Head of caudate nucleus (tissue), 42 donors: ENCODE results near the gene CIB4.
"Not testable (repeated sequence)": the region's sequence is repeated elsewhere in the genome, so short reads cannot be mapped to it uniquely, and the experiment has no call there.

ENCODE experiments used
- DNase-seq, 42 donors: peaks; one replicate each; pipeline versions ENCODE4 v3.0.0 to v3.0.0-alpha.2; 2020 to 2021; ENCODE audit warnings: mixed read lengths in 7 of 42
- intact Hi-C: fragments of 100-400 bp; cut with DNase I; formaldehyde crosslinking; loops from one replicate; pipeline ENCODE4 v1.15.0; 2022

CIB4 gene

DNA sequence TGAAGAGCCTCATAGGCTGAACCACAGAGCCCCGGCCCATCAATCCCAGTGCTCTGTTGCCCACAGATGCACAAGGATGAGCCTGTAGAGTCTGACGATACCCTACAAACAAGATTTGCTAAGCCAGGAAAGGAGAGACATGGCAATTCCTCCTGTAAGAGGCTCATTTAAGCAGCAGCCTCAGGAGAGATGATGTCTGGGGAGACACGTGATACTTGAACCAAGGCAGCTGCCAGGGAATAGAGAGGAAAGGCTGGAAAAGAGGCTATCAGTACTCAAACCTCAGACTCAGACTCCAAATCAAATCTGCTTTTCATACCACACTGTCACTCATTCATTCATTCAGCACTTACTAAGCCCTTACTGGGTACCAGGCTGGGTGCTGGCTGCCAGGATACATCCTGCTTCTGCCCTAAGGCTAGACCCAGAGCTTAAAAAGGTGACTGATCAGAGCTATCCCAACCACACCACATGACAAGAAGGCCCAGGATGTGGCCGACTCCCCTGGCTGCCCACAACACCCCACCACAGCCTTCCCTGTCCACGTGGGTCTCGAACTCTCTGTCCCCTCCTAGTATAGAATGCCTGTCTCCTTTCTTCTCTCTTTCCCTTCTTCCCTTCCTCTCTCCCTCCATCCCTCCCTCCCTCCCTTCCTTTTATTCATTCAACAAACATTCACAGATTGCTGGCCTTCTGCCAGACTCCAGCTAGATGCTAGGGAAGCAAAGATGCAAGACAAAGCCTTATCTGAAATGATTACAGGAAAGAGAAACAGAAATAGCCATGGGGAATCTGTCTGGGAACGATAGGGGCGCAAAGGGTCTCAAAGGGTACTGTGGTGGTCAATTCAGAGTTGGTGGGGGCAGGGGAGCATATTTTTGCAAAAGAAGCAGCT, 27.9 kb upstream of the CIB4 start:
- peak in 3 of 42 donors; percentile 9 to 17 (median 14) for DNase-seq
- intact Hi-C loops = no loop called here

DNA sequence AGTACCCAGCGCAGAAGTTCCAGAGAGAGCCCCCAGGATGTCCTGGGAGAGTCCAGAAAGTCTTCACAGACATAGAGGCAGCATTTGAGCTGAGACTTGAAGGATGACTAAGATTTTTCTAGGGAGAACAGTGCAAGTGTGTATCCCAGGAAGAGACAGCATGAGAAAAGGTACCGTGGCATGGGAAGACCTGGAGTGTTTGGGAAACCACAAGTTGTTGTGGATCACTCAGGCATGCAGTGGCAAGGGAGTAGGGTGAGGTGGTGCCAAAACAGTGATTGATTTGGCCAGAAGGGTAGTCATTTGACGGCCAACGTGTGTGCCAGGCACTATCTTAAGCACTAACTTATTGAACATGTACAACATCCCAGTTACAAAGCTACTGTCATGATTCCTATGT, 26.9 kb upstream of the CIB4 start:
- intact Hi-C loops = no loop called here
- peak in 2 of 42 donors; percentile 1 to 8 for DNase-seq

DNA sequence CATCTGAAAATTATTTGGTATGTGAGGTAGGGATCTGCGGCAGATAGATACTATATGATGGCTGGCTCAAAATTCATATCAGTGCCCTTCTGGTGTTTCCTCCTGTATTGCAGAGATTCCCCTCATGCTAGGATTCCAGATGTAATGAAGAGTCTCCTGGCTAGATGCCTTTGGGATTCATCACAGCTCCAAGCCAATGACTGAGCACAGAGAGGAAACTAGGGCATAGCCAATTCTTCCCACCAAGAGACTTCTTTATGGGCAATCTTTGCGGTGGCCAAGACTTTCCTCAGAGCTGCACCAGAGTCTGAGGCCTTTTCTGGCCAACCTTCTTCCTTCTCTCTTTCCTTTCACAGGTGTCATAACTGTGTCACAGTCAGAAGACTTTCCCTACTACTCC, 25.5 kb upstream of the CIB4 start:
- intact Hi-C loops = no loop called here
- no peak for DNase-seq

DNA sequence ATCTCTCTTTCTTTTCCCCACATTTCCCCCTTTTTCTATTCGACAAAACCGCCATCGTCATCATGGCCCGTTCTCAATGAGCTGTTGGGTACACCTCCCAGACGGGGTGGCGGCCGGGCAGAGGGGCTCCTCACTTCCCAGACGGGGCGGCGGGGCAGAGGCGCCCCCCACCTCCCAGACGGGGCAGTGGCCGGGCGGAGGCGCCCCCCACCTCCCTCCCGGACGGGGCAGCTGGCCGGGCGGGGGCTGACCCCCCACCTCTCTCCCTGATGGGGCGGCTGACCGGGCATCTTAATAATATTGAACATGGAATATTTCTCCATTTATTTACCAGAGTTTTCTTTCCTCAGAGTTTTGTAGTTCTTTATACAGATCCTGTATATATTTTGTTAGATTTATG, 24.1 kb upstream of the CIB4 start:
- DNase-seq = not testable (repeated sequence)

DNA sequence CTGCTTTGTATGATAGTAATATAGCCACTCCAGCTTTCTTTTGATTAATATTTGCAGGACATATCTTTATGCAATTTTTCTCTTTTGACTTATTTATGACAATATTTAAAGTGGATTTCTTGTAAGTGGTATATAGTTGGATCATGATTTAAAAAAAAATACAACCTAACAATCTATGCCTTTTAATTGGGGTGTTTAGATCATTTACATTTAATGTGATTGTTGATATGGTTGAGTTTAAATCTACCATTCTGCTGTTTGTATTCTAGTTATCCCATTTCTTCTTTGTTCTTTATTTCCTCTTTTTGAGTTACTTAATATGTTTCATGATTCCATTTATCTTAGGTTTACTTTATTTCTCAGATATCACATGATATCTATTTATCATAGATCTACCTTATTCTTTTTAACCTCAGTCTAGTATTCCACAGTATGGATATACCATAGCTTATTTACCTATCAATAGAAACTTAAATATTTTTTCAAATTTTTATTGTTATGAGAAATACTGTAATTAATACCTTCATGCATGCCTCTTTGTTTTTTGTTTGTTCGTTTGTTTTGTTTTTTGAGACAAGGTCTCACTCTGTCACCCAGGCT, 19.3 kb upstream of the CIB4 start:
- DNase-seq = no peak
- intact Hi-C loops = no loop called here

More for the DNA sequence above, 24.1 kb upstream of the CIB4 start:
- intact Hi-C loops = not testable (repeated sequence)

DNA sequence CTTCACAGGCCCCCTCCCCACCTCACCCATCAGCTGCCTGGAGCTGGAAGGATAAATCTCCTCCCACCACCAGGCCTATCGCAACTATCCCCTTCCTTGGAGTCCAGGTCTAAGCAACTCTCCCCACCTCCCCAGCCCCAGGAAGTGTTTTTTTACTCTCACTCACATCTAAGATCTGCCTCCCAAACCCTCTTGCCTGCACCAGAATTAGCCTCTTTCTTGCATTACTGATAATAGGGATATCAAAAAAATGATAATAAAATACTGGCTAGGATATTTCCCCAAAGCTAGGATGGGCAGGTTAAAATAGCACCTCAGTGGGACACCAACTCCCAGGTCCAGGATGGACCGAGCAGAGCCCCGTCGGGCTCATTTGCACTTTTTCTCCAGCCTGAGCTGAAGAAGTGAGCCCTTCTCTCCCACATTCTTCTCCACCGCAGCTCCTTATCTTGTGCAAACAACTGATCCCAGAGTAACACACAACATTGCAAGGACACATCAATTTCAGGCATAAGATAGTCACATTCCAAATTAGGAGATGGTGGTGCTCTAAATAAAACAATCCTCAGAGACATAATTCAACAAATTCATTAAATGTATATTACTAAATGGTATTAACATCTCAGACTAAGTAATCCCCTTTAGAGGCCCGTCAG, 17.7 kb upstream of the CIB4 start:
- intact Hi-C loops = no loop called here
- DNase-seq = no peak

DNA sequence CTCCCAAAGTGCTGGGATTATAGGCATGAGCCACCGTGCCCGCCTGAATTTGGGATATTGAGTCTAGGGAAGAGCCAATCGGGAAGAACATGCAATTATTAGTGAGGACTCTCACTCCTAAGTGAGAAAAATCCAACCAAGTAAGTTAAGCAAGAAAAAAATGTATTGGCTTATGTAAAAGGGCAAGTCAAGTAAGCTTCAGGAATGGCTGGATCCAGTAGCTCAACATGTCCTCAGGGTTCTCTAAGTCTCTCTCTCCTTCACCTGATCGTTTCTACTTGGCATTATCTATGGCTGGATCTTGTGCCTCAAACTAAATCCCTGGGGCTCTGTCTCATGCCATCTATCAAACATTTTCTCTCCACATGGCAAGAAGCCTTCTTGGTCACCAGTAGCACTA, 16.1 kb upstream of the CIB4 start:
- DNase-seq = peak in 1 of 42 donors; percentile 2
- intact Hi-C loops = no loop called here

DNA sequence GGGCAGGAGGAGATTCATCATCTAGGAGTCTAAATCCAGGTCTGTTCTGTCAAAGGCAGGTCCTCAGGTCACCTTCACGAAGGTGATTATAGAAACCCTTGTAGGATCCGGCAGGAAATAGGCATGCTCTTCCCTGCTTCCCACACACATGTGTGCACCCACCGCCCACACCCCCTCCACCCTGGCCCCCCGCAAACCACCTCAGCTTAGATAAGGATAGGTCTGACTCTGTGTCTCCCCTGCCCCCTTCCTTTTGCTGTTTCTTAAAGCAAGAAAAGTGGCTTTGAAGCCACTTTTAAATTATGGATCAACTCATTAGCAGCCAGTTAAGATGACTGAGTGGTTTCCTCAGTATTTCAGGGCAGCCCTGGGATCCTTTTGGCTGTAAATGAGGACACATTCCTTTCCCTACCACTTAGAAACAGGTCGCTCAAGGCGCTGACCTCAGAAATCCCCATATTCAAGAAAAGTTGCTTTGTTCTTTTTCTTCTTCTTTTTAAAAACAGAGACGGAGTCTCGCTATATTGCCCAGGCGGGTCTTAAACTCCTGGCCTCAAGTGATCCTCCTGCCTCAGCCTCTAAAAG, 14.5 kb upstream of the CIB4 start:
- intact Hi-C loops = no loop called here
- DNase-seq = peak in 1 of 42 donors; percentile 3

DNA sequence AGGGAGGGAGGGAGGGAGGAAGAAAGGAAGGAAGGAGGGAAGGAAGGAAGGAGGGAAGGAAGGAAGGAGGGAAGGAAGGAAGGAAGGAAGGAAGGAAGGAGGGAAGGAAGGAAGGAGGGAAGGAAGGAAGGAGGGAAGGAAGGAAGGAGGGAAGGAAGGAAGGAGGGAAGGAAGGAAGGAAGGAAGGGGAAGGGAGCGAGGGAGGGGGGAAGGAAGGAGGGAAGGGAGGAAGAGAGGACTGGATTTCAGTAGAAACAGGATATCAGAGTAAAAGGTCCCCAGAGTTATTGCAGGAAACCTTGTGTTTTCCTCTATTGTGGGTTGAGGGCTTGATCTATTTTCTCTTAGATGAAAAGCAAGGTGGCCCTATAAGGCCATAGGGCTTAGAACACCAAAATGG, 14.0 kb upstream of the CIB4 start:
- DNase-seq, intact Hi-C loops: not testable (repeated sequence)

DNA sequence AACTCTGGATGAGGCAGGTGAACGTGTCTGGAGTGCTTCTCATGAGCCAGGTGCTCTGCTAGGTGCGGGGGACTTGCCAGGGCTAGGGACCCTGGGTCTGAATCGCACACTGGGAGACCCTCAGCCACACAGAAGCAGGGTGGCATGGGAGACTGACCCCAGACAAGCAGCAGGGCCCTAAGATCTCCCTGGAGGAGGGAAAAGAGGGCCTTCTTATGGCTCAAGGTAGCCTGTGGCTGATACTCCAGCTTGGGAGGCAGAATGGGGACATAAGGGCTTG, 12.8 kb upstream of the CIB4 start:
- intact Hi-C loops = no loop called here
- DNase-seq = peak in 1 of 42 donors; percentile 11

DNA sequence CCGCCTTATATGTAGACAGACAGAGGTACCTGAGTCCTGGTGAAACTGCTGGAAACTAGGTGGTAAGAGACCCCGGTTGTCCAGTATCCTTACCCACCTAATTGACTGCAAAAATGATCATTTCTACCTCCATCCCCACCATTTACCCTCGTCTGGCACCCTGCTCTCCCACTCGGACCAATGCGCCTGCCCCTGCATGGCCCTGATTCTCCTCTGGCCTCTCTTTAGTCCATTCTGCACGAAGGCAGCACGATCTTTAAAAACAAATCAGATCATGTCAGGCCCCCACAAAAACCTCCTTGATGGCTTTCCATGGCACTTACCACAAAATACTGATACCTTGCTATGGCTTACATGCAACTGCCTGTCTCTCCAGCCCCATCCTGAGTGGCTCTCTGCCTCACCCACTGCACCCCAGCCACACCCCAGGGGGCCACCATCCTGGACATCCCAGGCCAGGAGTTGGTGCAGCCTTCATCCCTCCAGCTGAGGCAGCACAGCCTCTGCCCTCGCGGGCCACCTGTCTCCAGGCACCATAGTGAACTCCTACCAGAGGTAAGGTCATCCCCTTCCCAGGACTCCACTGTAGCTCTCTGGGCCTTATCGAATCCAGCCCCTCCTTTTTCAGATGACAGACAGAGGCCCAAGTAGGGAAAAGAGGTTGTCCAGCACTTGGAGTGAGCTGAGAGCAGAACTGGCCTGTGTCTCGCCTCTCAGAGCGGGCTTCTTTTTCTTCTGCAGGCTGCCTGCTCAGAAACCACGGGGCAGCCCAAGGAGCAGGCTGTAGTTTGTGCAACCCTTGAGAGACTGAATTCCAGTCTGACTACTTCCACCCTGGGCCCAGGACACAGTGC, 12.3 kb upstream of the CIB4 start:
- intact Hi-C loops = no loop called here
- peak in 4 of 42 donors; percentile 6 to 31 (median 16) for DNase-seq

DNA sequence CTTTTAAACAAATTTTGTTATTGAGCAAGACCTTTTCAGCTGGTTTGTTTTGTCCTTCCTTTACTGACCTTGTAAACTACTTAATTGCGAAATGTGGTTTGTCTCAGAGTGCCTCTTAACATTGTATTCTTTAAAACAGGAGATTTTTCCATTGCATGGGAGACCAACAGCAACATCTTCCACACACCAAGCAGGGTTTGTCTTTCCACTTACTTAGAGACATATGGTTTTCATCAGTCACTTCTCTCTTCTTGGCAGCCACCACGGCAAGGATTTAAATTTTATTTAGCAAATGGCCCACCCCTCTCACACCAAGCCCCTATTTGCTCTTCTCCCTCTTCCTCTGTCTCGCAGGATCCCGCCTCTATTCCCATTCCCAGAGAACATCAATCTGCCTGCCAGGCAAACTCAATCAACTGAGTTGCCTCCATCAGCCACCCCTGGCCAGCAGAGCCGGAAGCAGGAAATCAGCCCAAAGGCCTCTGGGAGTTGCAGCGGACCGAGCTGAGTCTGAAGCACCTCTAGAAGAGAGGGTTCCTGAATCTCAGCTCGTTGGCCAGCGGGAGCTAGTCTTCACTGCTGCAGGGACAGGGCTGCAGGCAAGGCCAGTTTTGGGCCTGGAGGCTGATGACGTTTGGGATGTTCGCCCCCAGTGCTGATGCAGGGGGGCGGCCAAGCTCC, 11.3 kb upstream of the CIB4 start:
- intact Hi-C loops = no loop called here
- peak in 3 of 42 donors; percentile 6 to 32 (median 20) for DNase-seq

DNA sequence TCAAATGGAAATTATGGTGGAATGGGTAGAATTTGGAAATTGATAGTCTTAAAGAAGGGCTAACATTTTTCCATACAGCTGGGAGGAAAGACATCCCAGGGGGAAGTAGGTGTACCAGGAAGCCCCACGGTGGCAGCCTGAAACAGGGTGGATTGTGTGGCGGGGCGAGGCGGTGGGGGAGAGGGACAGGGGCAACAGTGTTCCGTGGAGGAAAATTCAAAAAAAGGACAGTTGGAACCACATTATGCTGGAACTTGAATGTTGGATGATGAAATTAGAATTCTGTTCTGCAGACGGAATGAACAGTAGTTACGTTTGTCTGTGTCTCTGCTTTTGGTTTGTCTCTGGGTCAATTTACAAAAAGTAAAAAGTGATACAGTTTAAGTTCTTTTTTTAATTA, 10.6 kb upstream of the CIB4 start:
- intact Hi-C loops = no loop called here
- DNase-seq = peak in 3 of 42 donors; percentile 7 to 20 (median 18)

DNA sequence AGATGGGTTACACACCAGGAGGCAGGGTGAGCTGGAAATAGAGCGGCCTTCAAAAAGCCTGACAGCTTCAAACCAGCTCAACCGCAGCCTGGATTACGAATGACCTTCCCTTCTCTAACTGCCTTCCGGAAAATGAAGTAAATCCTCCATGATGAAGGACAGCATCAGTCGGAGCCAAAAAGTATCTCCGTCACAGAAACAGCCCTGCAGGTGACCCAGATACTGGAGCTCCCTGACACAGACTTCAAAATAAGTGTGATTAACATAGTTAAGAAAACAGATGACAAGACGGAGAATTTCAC, 10.3 kb upstream of the CIB4 start:
- intact Hi-C loops = no loop called here

DNA sequence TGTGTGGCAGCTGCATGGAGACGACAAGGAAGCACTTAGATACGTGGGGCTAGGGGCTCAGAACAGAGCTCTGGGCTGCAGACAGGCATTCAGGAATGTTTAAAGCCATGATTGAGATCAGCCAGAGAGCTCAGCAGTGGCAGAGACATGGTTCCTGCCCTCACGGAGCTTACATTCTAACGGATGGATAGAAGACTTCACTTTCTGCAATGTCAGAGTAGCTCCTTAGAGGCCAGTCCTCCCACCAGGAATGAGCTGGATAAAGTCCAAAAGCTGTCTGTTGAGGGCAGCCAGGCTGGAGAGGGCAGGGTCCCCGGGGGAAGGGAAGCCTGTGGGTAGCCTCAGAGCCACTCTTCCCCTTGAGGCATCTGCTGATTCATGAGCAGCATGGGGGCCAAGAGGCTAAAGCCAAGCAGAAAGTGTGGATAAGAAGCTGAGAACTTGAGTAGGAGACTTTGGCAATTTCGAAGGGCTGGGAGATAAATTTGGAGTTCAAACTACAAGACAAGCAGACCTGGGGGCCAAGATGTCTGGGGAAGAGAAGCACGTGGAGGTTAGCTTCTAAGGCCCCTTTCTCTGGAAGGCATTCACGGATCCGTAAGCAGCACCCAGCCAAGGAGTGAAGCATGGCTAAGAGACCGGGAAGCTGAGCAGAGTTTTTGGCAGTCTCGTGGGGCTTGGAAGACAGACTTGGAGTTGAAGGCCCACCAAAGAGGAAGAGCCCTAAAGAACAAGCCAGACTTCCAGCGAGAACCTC, 9.7 kb upstream of the CIB4 start:
- peak in 5 of 42 donors; percentile 7 to 29 (median 14) for DNase-seq
- intact Hi-C loops = no loop called here

More for the DNA sequence above, 10.3 kb upstream of the CIB4 start:
- peak in 2 of 42 donors; percentile 3 to 17 for DNase-seq

DNA sequence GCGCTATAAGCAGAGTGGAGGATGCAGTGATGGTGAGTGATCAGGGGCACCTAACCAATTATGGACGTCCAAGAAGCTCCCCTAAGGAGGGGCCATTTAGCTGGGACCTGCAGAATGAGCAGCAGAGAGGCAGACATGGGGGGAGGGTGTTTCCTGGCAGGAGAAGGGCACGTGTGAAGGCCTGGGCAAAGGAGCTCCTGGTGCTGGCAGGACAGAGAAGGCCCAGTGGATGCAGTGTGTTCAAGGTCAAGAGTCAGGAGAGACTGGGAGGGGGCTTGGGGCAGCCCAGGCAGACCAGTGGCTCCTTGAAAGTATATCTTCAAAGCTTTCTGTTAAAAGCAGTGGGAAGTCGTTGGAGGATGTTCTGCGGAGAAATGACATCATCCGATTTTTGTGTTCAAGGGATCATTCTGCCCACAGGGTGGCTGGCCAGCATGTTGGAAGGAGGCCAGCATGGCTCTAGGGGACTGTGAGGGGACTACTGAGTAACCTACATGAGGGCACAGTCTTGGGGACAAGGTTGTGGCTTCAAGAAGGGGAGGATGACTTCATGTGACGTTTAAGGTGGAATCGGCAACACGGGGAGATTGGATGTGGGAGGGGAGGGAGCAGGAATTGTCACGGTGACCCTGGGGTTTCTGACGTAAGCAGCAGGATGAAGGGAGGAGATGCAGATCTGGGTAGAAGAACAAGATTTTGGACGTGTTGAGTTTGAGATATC, 9.0 kb upstream of the CIB4 start:
- DNase-seq = peak in 5 of 42 donors; percentile 6 to 19 (median 11)
- intact Hi-C loops = no loop called here

DNA sequence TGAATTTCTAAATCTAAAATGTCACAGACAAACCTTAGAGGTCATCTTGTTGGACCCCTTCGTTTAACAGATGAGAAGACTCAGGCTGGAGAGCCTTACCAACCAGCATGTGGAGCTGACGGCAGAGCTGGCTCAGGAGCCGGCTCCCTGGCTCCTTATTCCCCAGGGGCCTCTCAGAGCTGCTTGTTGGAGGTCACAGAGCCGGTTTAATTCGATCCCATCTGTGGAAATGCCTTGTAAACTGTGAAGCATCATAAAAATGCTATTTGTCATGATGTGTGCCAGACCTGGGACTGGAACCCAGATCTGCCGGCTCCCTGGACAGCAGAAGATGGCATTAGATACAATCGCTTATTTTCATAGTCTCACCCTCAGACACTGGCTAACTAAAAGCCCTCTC, 8.2 kb upstream of the CIB4 start:
- intact Hi-C loops = no loop called here
- peak in 1 of 42 donors; percentile 1 for DNase-seq
